ENCODE results near the gene ANO1.
"Not testable (repeated sequence)": the region's sequence is repeated elsewhere in the genome, so short reads cannot be mapped to it uniquely, and the experiment has no call there.

Gene ANO1

GRCh38 chr11:70212227-70212811 lies 134.2 kb downstream of the ANO1 start:
- no peak for DNase-seq (ENCODE audit: low spot score)

- not testable (repeated sequence) for DNase-seq (ENCODE audit: low spot score)
Observed at GRCh38 chr11:70217388-70217787, 139.3 kb downstream of the ANO1 start.

- DNase-seq (ENCODE audit: low spot score) = not testable (repeated sequence)
Observed at GRCh38 chr11:70218076-70218475, 140.0 kb downstream of the ANO1 start.

GRCh38 chr11:70220136-70220535 lies 142.0 kb downstream of the ANO1 start:
- no peak for DNase-seq (ENCODE audit: low spot score)

- no peak for DNase-seq (ENCODE audit: low spot score)
Observed at GRCh38 chr11:70220920-70221319, 142.8 kb downstream of the ANO1 start.

DNA sequence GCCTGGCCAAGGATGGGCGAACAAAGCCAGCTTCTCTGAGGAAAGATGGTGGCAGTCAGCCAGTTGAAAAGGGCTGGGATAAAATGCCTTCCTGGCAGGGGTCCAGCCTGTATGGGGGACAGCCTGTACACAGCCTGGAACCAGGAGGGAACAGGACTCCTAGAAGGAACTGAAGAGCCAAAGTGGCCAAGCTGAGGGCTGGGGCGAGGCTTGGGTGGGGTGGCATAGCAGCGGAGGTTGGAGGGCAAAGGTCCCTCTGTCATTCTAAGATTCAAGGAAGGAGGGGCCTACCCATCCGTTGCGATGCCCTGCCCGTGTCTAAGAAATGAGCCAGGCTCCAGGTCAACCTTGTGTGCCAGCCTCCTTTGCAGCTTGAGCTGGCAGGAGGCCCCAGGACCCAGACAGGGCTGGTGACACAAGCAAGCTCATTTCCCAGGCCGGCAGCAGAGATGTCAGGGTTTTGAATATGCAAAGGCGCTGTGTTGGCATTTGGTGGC lies 147.6 kb downstream of the ANO1 start:
- peak; percentile 24 for DNase-seq (ENCODE audit: low spot score)

- no peak for DNase-seq (ENCODE audit: low spot score)
Observed at GRCh38 chr11:70226183-70226582, 148.1 kb downstream of the ANO1 start.

DNA sequence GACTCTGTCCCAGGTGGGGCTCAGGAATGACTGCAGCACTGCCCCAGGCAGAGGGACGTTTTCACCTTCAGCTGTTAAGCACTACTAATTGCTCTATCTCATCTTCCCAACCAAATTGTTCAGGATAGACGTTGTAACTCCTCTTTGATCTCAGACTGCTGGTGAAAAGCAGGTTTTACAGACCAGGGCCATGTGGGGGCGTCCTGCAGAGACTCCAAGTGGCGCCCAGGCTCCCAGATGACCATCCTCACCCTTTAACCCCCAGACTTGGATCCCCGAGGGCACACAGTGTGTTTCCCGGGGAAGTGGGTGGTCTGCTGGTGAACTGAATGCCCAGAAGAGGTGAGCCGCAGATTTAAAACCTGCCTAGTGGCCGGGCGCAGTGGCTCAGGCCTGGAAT lies 148.8 kb downstream of the ANO1 start:
- DNase-seq (ENCODE audit: low spot score) = no peak

- no peak for DNase-seq (ENCODE audit: low spot score)
Observed at GRCh38 chr11:70229737-70230136, 151.6 kb downstream of the ANO1 start.

- DNase-seq (ENCODE audit: low spot score) = no peak
Observed at GRCh38 chr11:70230151-70230839, 152.2 kb downstream of the ANO1 start.

GRCh38 chr11:70230840-70231710 lies 153.0 kb downstream of the ANO1 start:
- no peak for DNase-seq (ENCODE audit: low spot score)

DNA sequence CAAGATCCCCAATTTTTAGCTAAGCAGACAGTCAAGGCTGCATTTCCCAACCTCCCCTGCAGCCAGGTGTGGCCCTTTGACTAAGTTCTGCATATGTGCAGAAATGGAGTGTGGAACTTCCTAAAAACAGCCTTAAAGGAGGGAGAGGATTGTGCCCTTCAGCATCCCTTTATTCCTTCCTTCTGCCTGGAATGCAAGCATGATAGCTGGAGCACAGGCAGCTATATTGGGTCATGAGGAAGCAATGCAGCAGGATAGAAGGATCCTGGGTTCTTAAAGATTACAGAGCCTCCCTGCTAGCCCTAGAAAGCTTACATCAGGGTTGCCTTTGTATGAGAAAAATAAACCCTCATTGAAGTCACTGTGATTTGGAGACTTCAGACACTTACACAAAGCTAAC lies 154.9 kb downstream of the ANO1 start:
- no peak for DNase-seq (ENCODE audit: low spot score)

- no peak for DNase-seq (ENCODE audit: low spot score)
Observed at GRCh38 chr11:70233511-70233934, 155.4 kb downstream of the ANO1 start.

- DNase-seq (ENCODE audit: low spot score) = no peak
Observed at GRCh38 chr11:70233962-70234361, 155.8 kb downstream of the ANO1 start.
